ENCODE results near the gene ASIC4.

ASIC4 gene

DNA sequence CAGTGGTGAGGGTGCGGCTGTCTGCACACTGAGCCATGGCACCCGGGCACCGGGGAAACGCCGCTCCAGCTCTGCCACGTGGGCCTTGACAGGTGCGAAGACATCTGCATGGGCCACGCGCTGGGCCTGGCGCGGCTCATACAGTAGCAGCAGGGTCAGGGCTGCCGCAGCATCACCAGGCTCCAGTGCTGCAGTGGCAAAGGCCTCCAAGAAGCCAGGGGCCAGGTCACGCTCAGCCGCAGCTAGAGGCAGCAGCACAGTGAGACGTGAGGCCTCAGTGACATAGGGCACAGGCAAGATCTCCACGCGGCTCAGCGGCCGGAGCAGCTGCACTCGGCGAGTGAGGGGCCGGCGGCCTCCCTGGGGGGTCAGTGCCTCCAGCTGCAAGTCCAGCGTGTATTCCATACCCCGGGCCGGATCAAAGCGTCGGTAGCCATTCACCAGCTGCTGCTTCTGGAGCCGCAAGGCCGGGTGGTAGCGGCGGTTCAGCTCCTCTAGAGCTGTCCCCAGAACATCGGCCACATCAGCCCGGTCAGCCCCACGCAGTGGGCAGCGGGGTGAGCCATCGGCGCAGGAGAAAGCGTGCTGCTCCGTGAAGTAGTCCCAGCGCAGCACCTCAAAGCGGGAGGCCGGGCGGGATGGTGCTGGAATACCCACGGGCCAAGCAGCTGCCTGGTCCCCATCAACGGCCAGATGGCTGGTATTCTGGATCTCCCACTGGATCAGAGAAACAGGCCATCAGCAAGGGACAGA is 25.8 kb downstream of the ASIC4 start:
- Mint-ChIP-seq H3K9me3 (no peaks in the 10 kb centered on the region), H3K4me3 (no peak overlapping the region), H3K4me1 (peaks cover 24% of the 10 kb centered on the region), H3K27ac (no peak overlapping the region), H3K36me3 (ENCODE audit: low read depth) (peaks cover 6% of the 10 kb centered on the region), H3K27me3 (peaks cover 6% of the 10 kb centered on the region)
- ATAC-seq (no peak), DNase-seq (no peak)

GRCh38 chr2:219540784-219541504 is 26.7 kb downstream of the ASIC4 start:
- no peaks in the 10 kb centered on the region for H3K9me3 Mint-ChIP-seq
- H3K4me3 Mint-ChIP-seq = peak overlapping the region; percentile 92
- peaks cover 8% of the 10 kb centered on the region for H3K27me3 Mint-ChIP-seq
- DNase-seq (no peak), ATAC-seq (no peak)
- H3K4me1 Mint-ChIP-seq = peaks cover 24% of the 10 kb centered on the region
- no peak overlapping the region for H3K27ac Mint-ChIP-seq
- H3K36me3 Mint-ChIP-seq (ENCODE audit: low read depth) = peaks cover 6% of the 10 kb centered on the region

- no peak overlapping the region for H3K27ac Mint-ChIP-seq
- DNase-seq = peak; percentile 87
- peak; percentile 59 for ATAC-seq
- H3K36me3 Mint-ChIP-seq (ENCODE audit: low read depth) = peaks cover 6% of the 10 kb centered on the region
- H3K9me3 Mint-ChIP-seq = no peaks in the 10 kb centered on the region
- H3K27me3 Mint-ChIP-seq = peaks cover 14% of the 10 kb centered on the region
- H3K4me3 Mint-ChIP-seq = peak overlapping the region; percentile 92
- H3K4me1 Mint-ChIP-seq = peaks cover 24% of the 10 kb centered on the region
Observed at GRCh38 chr2:219541611-219542180, 27.4 kb downstream of the ASIC4 start.

- DNase-seq = no peak
- peaks cover 6% of the 10 kb centered on the region for H3K36me3 Mint-ChIP-seq (ENCODE audit: low read depth)
- no peaks in the 10 kb centered on the region for H3K9me3 Mint-ChIP-seq
- H3K27ac Mint-ChIP-seq = peak overlapping the region; percentile 72
- H3K4me1 Mint-ChIP-seq = peaks cover 24% of the 10 kb centered on the region
- H3K4me3 Mint-ChIP-seq = peak overlapping the region; percentile 92
- peak; percentile 51 for ATAC-seq
- peaks cover 14% of the 10 kb centered on the region for H3K27me3 Mint-ChIP-seq
Observed at GRCh38 chr2:219542931-219543595, 28.8 kb downstream of the ASIC4 start.

GRCh38 chr2:219543596-219544358 is 29.5 kb downstream of the ASIC4 start, which contains the start of the genes CHPF and TMEM198:
Gene CHPF, minus strand, starts transcription at chr2:219543809. Its CDS starts 271 bp downstream, at chr2:219543538.
Gene TMEM198, plus strand, starts transcription at chr2:219544028. Its CDS starts 700 bp downstream, at chr2:219544728.
- peak within 1 kb of the TSS; percentile 72 for H3K27ac Mint-ChIP-seq
- H3K9me3 Mint-ChIP-seq = no peaks in the 10 kb centered on the region
- peaks cover 6% of the 10 kb centered on the region for H3K36me3 Mint-ChIP-seq (ENCODE audit: low read depth)
- peaks cover 18% of the 10 kb centered on the region for H3K27me3 Mint-ChIP-seq
- ATAC-seq = peak; percentile 79
- DNase-seq = peak; percentile 95
- H3K4me3 Mint-ChIP-seq = peak within 1 kb of the TSS; percentile 92
- H3K4me1 Mint-ChIP-seq = peaks cover 24% of the 10 kb centered on the region

DNA sequence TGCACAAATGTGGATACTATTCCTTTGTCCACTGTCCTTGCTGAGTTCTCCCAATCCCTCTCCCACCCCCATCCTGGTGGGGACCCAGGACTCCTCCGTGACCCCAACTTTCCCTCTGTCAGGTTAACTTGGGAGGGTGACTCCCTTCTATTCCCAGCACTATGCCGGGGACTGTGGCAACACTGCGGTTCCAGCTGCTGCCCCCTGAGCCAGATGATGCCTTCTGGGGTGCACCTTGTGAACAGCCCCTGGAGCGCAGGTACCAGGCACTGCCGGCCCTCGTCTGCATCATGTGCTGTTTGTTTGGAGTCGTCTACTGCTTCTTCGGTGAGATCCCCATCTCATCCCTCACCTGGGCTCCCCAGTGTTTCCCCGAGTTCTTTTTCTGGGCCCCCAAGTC is 30.3 kb downstream of the ASIC4 start:
- peaks cover 24% of the 10 kb centered on the region for H3K4me1 Mint-ChIP-seq
- H3K27ac Mint-ChIP-seq = no peak overlapping the region
- H3K27me3 Mint-ChIP-seq = peaks cover 18% of the 10 kb centered on the region
- ATAC-seq (no peak), DNase-seq (no peak)
- H3K9me3 Mint-ChIP-seq = no peaks in the 10 kb centered on the region
- H3K4me3 Mint-ChIP-seq = peak overlapping the region; percentile 92
- peaks cover 6% of the 10 kb centered on the region for H3K36me3 Mint-ChIP-seq (ENCODE audit: low read depth)

GRCh38 chr2:219545295-219545942 is 31.1 kb downstream of the ASIC4 start:
- no peak overlapping the region for H3K27ac Mint-ChIP-seq

GRCh38 chr2:219545943-219546352 is 31.7 kb downstream of the ASIC4 start:
- H3K9me3 Mint-ChIP-seq = no peaks in the 10 kb centered on the region
- no peak for DNase-seq
- no peak overlapping the region for H3K27ac Mint-ChIP-seq
- no peak overlapping the region for H3K4me3 Mint-ChIP-seq
- peaks cover 24% of the 10 kb centered on the region for H3K4me1 Mint-ChIP-seq
- peaks cover 24% of the 10 kb centered on the region for H3K27me3 Mint-ChIP-seq
- ATAC-seq = no peak
- H3K36me3 Mint-ChIP-seq (ENCODE audit: low read depth) = peaks cover 3% of the 10 kb centered on the region

More at GRCh38 chr2:219545295-219545942, 31.1 kb downstream of the ASIC4 start:
- Mint-ChIP-seq H3K9me3 (no peaks in the 10 kb centered on the region), H3K36me3 (ENCODE audit: low read depth) (peaks cover 6% of the 10 kb centered on the region), H3K27me3 (peaks cover 18% of the 10 kb centered on the region), H3K4me1 (peaks cover 24% of the 10 kb centered on the region), H3K4me3 (no peak overlapping the region)
- no peak for DNase-seq
- no peak for ATAC-seq

DNA sequence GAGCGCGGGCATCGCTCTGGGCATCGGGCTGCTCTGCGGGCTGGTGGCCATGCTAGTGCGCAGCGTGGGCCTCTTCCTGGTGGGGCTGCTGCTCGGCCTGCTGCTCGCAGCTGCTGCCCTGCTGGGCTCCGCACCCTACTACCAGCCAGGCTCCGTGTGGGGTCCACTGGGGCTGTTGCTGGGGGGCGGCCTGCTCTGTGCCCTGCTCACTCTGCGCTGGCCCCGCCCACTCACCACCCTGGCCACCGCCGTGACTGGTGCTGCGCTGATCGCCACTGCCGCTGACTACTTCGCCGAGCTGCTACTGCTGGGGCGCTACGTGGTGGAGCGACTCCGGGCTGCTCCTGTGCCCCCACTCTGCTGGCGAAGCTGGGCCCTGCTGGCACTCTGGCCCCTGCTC is 33.3 kb downstream of the ASIC4 start:
- peaks cover 12% of the 10 kb centered on the region for H3K4me1 Mint-ChIP-seq
- no peaks in the 10 kb centered on the region for H3K36me3 Mint-ChIP-seq (ENCODE audit: low read depth)
- H3K4me3 Mint-ChIP-seq = no peak overlapping the region
- ATAC-seq (no peak), DNase-seq (no peak)
- H3K9me3 Mint-ChIP-seq = no peaks in the 10 kb centered on the region
- H3K27ac Mint-ChIP-seq = no peak overlapping the region
- peaks cover 35% of the 10 kb centered on the region for H3K27me3 Mint-ChIP-seq

GRCh38 chr2:219548990-219549389 is 34.7 kb downstream of the ASIC4 start:
- no peak overlapping the region for H3K27ac Mint-ChIP-seq
- no peak overlapping the region for H3K4me3 Mint-ChIP-seq
- no peaks in the 10 kb centered on the region for H3K36me3 Mint-ChIP-seq (ENCODE audit: low read depth)
- DNase-seq (no peak), ATAC-seq (no peak)
- peaks cover 45% of the 10 kb centered on the region for H3K27me3 Mint-ChIP-seq
- peaks cover 14% of the 10 kb centered on the region for H3K4me1 Mint-ChIP-seq
- H3K9me3 Mint-ChIP-seq = no peaks in the 10 kb centered on the region

DNA sequence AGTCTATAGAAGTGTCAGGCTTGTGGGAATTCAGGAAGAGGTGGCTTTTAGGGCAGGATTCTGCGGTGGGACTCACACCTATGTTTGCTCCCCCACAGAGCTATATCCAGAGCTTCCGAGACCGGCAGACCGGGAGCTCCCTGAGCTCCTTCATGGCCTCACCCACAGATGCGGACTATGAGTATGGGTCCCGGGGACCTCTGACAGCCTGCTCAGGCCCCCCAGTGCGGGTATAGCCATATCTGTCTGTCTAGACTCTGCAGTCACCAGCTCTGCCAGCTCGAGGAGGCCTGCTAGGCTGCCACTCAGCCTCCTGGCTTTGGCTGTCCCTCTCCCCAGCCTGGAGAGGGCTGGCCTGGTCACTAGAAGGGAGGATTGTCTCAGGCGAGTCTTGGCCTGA is 35.3 kb downstream of the ASIC4 start:
- H3K4me3 Mint-ChIP-seq = no peak overlapping the region
- no peak overlapping the region for H3K27ac Mint-ChIP-seq
- ATAC-seq = no peak
- no peaks in the 10 kb centered on the region for H3K9me3 Mint-ChIP-seq
- no peak for DNase-seq
- no peaks in the 10 kb centered on the region for H3K36me3 Mint-ChIP-seq (ENCODE audit: low read depth)
- peaks cover 49% of the 10 kb centered on the region for H3K27me3 Mint-ChIP-seq
- H3K4me1 Mint-ChIP-seq = peaks cover 8% of the 10 kb centered on the region

DNA sequence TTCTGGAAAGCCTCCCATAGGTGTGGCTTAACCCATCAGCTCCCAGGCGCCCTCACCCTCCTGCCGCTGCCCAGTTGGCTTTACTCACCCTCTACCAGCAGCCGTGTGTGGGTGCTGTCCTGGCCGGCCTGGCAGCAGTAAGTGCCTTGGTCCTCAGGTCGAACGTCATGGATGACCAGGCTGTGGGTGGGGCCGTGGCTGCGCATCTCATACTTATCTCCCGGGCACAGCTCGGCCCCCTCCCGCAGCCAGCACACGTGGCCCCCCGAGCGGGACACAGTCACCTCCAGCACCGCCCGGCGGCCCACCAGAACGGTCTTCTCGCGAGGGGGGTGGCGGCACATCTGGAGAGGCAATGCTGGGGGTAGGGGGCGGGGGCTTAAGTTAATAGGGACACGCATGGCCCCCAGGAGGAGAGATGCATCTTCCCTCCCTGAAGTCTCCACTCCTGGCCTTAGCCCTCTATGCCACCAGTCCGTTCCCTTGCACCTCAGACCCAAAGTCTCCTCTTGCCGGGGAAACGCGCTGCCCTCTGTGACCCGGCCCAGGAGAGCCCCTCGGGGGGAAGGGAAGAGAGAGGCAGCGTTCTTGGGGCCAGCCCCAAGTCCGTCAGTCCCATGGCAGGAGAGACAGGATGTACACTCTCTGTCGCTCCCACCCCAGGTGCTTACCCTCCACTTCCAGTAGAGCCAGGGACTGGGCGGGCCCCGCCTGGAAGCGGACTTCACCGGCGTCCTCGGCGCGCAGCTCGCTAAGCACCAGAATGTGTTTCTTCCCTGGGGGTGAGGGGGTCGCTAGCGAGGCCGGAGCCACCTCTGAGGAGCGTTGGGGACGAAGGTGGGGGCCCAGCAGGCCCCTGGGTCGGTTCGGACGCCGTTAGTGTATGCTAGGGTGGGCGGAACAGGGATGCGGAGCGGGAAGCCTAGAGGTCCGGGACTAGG is 37.4 kb downstream of the ASIC4 start:
- ATAC-seq (peak; percentile 1), DNase-seq (peak; percentile 18)
- Mint-ChIP-seq H3K36me3 (ENCODE audit: low read depth) (no peaks in the 10 kb centered on the region), H3K9me3 (no peaks in the 10 kb centered on the region), H3K27me3 (peaks cover 44% of the 10 kb centered on the region), H3K4me1 (peaks cover 6% of the 10 kb centered on the region), H3K4me3 (peak overlapping the region; percentile 63), H3K27ac (no peak overlapping the region)

Data from activated naive CD8-positive, alpha-beta T cell treated with anti-CD3 and anti-CD28 coated beads, Interleukin-2, amount 50 U/mL, for 24 hours (primary cell).